HG03139 (cell line): ENCODE results near the gene SLX4IP.

Source experiments
- ATAC-seq: cut with Tn5 transposase; IDR thresholded peaks from one replicate; pipeline ENCODE4 v1.9.1; 2021; ENCODE audit not compliant: unreplicated experiment

The SLX4IP gene

GRCh38 chr20:10519361-10520046 is 84.4 kb downstream of the SLX4IP start:
- ATAC-seq = no peak

GRCh38 chr20:10520528-10520927 is 85.4 kb downstream of the SLX4IP start:
- ATAC-seq = no peak

DNA sequence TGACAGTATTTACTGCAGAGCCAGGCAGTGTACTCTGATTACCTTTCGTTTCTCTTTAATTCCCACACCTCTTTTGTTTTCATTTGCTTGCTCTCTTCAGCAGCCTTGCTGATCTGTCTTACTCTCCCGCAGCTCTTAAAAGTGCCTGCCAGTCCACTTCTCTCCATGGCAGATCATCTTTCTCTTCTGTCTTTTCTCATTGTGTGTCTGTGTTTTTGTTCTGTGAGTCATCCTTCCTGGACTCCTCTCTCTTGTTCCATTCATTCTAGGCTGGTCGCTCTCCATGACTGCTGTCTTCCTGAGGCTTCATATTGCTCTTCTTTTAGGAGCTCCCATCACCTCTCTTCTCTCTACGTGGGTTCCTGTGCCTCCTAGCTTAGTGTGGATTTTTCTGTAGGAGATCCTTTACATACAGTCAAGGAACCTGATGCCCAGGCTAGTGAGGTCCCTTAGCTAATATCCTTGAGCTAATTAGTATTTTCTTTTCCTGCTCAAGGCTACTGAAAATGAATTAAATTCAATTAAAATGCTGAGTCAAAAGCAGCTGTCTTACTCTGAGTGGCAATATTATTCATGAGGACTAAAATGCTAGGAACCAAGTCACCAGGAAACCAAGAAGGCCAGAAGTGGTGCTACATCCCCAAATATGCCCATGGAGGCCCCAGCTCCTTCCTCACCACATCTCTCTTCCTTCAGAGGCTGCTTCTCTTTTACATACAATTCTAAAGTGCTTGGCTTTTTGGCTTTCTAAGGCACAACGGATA is 86.1 kb downstream of the SLX4IP start:
- ATAC-seq = no peak

DNA sequence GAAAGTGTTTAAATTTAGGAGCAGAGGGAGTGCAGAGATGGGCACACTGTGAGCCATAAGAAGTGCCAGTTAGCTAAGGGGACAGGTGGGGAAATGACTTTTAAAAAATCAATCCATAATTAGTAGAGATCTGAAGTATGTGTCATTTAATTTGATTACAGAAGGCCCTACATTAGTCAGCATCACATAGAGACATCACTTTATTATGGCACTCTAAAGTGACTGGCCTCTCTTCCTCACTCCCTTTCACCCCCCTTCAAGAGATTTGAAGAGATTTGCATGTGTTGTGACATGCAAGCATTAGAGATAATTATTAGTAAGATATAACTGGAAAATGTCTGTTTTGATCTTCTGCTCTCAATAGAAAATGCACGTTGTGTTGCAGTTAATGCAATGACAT is 86.7 kb downstream of the SLX4IP start:
- no peak for ATAC-seq

DNA sequence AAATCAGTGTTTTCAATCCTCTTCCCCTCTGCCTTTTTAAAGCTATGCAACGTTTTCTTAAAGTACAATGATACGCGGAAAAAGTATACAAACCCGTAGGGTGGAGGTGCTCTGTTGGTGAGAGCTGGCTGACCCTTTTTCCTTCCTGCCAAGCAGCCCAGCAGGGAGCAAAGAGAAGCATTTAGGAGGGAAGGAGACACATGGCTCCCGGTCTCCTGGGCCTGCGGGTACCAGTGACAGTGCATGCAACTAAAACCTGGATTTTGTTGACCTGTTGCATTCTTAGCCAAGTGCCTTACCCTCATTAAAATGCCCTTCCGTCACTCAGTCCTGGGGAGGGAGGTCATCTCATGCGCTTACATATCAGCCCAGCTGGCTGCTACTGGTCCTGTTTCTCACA is 87.2 kb downstream of the SLX4IP start:
- ATAC-seq = no peak

DNA sequence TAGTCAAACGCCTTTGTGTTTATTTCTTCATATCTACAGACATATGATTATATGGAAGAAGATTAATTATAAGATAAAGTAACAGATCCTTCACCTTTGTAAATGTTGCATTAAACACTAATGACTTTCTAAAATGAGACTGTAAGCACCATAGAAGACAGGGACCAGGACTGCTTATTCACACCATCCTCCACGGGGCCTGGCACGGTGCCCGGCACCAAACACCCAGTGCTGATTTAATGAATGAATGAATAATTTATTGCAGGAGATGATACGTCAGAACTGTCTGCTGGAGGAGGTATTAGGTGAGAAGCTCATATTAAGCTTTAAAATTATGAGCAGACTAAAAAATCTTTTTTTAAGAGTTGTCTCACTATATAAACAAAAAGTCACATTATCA is 88.3 kb downstream of the SLX4IP start:
- ATAC-seq = no peak

- ATAC-seq = no peak
Observed at GRCh38 chr20:10524034-10524476, 89.0 kb downstream of the SLX4IP start.

DNA sequence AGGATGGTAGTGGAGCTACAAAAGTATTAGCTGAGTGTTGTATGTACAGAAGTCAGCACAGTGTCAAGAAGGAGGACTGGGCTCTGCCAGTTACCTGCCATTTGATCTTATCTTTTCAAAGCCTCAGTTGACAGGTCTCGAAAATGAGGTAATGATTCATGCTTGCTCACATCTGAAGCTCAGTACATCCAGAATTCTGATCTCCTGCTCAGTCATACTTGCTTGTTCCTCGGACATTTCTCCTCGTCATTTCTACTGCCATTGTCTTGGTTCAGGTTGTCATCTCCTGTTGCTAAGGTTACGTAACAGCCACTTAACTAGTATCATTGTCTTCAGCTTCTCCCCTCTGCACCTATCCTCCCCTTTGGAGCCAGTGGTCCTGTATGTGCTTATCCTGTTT is 89.5 kb downstream of the SLX4IP start:
- no peak for ATAC-seq

GRCh38 chr20:10527781-10528180 is 92.7 kb downstream of the SLX4IP start:
- no peak for ATAC-seq

DNA sequence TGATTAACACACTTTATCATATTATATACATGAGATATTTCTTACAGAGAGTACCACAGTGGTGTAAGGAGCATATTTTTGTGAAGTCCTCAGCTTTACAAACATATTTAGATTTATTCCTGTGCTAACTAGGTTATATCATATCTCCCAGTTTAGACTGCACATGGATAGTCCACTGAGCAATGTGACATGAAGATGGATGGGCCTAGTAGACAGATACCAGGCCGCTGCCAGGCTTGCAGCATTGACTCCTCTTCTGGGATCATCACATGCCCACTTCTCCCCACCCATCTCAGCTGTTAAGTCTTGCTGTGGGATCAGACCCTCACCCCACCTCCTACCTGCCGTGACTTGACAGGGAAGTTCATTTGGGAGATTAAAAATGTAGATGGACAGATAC is 95.8 kb downstream of the SLX4IP start:
- no peak for ATAC-seq

GRCh38 chr20:10531848-10532247 is 96.7 kb downstream of the SLX4IP start:
- no peak for ATAC-seq

GRCh38 chr20:10532361-10532760 is 97.3 kb downstream of the SLX4IP start:
- ATAC-seq = no peak

- no peak for ATAC-seq
Observed at GRCh38 chr20:10536531-10536930, 101.4 kb downstream of the SLX4IP start.

DNA sequence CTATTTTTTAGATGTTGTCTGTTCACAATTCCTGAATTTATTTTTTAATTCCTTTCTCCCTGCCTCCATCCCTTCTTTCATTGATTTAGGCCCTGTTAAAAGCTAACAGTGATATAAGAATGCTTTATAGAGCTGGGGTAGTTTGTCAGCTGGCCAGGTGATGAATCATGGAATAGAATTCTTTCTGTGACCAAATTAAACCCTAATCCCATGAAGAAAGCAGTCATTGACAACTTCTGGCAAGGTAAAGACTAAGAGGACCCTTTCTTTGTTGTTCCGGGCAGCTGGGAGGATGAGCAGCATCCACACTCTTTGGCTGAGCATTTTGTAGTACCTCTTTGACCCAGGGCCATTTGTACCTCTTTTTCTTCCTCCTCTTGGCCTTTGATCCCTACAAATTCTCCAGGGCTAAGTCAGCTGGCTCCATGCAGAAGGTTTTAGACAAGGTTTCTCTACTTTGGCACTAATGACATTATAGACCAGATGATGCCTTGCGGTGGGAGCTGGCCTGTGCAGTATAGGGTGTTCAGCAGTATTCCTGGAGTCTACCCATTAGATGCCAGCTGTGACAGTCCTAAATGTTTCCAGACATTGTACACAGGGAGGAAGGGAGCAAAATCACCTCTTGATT is 102.9 kb downstream of the SLX4IP start:
- ATAC-seq = no peak

- no peak for ATAC-seq
Observed at GRCh38 chr20:10538768-10539167, 103.7 kb downstream of the SLX4IP start.

DNA sequence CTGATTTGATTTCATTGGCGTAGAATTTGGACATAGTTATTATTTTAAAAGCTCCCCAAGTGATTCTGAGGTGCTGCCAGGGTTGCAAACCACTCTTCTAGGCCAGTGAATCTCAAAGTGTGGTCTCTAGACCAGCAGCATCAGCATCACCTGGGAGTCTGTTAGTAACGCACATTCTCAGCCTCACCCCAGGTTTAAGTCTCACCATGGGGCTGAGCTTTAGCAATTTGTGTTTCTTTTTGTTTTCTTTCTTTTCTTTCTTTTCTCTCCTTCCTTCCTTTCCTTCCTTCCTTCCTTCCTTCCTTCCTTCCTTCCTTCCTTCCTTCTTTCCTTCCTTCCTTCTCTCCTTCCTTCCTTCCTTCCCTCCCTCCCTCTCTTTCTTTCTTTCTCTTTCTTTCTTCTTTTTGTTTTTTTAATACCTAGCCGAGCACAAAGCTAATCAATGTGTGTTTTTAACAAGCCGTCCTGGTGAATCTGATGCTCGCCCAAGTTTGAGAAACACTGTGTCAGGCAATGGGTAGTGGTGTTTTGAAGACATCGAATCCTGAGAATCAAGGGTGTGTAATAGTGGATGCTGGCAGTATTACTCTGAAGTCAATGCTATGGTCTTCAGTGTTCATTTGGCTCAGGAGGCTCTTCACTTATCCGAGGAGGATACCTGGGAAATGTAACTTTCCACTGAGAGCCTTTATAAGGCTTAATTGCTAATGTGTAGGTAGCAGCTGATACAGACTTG is 104.9 kb downstream of the SLX4IP start:
- no peak for ATAC-seq

- ATAC-seq = no peak
Observed at GRCh38 chr20:10540636-10541493, 105.8 kb downstream of the SLX4IP start.

DNA sequence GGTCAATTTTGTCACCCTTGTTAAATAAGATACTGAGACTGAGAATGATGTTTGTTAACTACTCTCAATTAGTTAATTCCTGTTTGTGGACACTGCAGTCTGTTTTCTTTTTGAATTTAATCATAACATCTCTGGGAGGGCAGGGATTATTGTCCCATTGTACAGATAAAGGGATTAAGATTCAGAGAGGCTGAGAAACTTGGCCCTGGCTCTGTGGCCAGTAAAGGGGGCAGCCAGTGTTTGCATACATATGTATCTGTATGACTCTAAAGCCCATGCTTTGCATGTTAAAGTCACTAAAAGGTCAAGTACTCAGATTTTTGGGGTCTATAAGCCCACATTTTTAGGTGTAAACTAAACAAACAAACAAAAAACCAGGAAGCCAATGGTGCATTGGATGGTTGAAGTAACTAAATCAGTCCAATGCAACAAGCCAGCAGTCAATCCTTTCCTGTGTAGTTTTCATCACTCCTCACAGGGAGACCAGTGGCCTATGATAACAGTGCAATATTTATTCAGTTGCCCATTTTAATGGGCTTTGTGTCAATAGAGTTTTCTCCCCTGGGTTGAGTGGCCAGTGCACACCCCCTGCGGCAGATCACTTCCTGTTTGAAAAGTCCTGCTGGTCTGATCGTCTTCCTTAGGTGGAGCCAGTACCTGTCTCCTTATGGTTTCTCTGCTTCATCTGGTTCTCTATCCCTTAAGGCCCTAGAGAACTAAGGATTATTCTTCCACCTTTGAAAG is 106.7 kb downstream of the SLX4IP start:
- no peak for ATAC-seq

GRCh38 chr20:10542442-10542841 is 107.3 kb downstream of the SLX4IP start:
- ATAC-seq = no peak

GRCh38 chr20:10543480-10543879 is 108.4 kb downstream of the SLX4IP start:
- ATAC-seq = no peak
